Measurements from ENCODE around the gene SPEM2. TPM values are rescaled to one million over a fixed set of nuclear protein-coding genes. Genes with fewer than 3 reads are reported as not detected.

SPEM2 gene
- total RNA-seq, 1 donor from 2014 or later: 0.14 TPM

GRCh38 chr17:7393613-7394451 is 31.6 kb upstream of the SPEM2 start:
- peaks cover 23% of the 10 kb centered on the region for H3K79me2 ChIP-seq (ENCODE audit: insufficient read depth, low read length)
- peak overlapping the region; percentile 81 for H3K27ac ChIP-seq (ENCODE audit: low read depth, low read length)
- H3K36me3 Mint-ChIP-seq (ENCODE audit: low read depth, unreplicated experiment): peaks cover 14% of the 10 kb centered on the region
- H3K4me1 ChIP-seq (ENCODE audit: insufficient read depth, low read length): peaks cover 13% of the 10 kb centered on the region
- H3K4me1 Mint-ChIP-seq (ENCODE audit: low read depth, unreplicated experiment): peaks cover 5% of the 10 kb centered on the region
- H3K9me3 ChIP-seq (ENCODE audit: insufficient read depth, low read depth, low read length): no peaks in the 10 kb centered on the region
- H3K4me3 Mint-ChIP-seq (ENCODE audit: unreplicated experiment): peak overlapping the region; percentile 92
- TF ChIP-seq, protein P1, sequence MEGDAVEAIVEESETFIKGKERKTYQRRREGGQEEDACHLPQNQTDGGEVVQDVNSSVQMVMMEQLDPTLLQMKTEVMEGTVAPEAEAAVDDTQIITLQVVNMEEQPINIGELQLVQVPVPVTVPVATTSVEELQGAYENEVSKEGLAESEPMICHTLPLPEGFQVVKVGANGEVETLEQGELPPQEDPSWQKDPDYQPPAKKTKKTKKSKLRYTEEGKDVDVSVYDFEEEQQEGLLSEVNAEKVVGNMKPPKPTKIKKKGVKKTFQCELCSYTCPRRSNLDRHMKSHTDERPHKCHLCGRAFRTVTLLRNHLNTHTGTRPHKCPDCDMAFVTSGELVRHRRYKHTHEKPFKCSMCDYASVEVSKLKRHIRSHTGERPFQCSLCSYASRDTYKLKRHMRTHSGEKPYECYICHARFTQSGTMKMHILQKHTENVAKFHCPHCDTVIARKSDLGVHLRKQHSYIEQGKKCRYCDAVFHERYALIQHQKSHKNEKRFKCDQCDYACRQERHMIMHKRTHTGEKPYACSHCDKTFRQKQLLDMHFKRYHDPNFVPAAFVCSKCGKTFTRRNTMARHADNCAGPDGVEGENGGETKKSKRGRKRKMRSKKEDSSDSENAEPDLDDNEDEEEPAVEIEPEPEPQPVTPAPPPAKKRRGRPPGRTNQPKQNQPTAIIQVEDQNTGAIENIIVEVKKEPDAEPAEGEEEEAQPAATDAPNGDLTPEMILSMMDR (IDR thresholded peaks at IDR 0.05; ENCODE audit: insufficient read depth, low read depth, low read length): no peak
- TF ChIP-seq EZH2 (IDR thresholded peaks at IDR 0.05; ENCODE audit: insufficient read depth, low read length): no peak
- peaks cover 20% of the 10 kb centered on the region for H3K36me3 ChIP-seq (ENCODE audit: insufficient read depth, low read length)
- H3K27ac Mint-ChIP-seq (ENCODE audit: unreplicated experiment): peak overlapping the region; percentile 83
- H2AFZ ChIP-seq (ENCODE audit: low read depth, low read length): peak overlapping the region; percentile 71
- H3K27me3 ChIP-seq (ENCODE audit: insufficient read depth, low read length): no peaks in the 10 kb centered on the region
- H3K9ac ChIP-seq (ENCODE audit: low read length): peak overlapping the region; percentile 90
- DNase-seq (ENCODE audit: low read depth) (no peak), FAIRE-seq (no peak)
- H4K20me1 ChIP-seq (ENCODE audit: insufficient read depth, low read length): peaks cover 27% of the 10 kb centered on the region
- peak overlapping the region; percentile 86 for H3K4me3 ChIP-seq (ENCODE audit: insufficient read depth, low read depth, low read length)
- peak overlapping the region; percentile 99 for H3K4me2 ChIP-seq (ENCODE audit: low read length)
- H3K27me3 Mint-ChIP-seq (ENCODE audit: low read depth, unreplicated experiment): no peaks in the 10 kb centered on the region
- no peaks in the 10 kb centered on the region for H3K9me3 Mint-ChIP-seq (ENCODE audit: unreplicated experiment)

DNA sequence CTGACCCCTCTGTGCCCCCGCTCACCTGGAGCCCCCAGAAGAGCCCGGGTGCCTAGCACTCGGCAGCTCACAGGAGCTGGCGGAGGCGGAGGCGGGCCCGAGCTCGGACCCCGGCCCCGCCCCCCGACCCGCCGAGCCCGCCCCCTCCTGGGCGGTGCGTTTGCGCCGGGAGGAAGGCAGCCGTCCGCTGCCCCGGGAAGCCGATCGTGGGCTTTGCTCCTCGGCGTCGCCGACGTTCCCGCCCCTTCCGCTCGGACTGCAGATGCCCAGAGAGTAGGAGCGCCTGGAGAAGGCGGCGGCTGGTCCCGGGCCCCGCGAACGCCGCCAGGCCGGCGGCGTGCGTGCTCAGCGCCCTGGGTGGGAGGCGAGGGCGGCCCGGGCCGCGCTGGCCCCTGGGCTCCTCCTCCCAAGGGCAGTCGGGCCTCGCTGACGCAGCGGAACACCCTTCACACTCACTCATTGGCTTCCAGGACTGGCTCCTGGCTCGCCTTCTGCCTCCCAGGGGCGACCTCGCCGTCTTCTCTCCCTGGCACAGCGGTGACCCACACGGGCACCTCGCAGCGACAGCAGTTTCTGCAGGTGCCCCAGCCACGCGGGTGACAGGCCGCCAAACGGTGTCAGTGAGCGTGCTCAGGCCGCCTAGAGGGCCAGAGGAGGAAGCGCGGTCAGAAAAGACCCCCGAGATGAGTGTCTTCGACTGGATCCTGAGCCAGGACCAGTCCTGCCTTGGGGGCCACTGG is 30.8 kb upstream of the SPEM2 start, which contains the start of gene PLSCR3:
Gene PLSCR3 (minus strand): TSS at position 74 of the 740 bp plus-strand sequence. CDS start 415 bp downstream, outside the sequence.
- H3K9me3 Mint-ChIP-seq (ENCODE audit: unreplicated experiment): no peaks in the 10 kb centered on the region
- H3K27ac Mint-ChIP-seq (ENCODE audit: unreplicated experiment): peak within 1 kb of the TSS; percentile 86
- DNase-seq (ENCODE audit: low read depth) (peak; percentile 70), FAIRE-seq (no peak)
- Histone ChIP-seq H4K20me1 (ENCODE audit: insufficient read depth, low read length) (peaks cover 26% of the 10 kb centered on the region), H3K9me3 (ENCODE audit: insufficient read depth, low read depth, low read length) (no peaks in the 10 kb centered on the region), H3K9ac (ENCODE audit: low read length) (peak within 1 kb of the TSS; percentile 90), H3K79me2 (ENCODE audit: insufficient read depth, low read length) (peaks cover 23% of the 10 kb centered on the region), H3K27me3 (ENCODE audit: insufficient read depth, low read length) (no peaks in the 10 kb centered on the region), H3K4me3 (ENCODE audit: insufficient read depth, low read depth, low read length) (peak within 1 kb of the TSS; percentile 86), H3K36me3 (ENCODE audit: insufficient read depth, low read length) (peaks cover 17% of the 10 kb centered on the region), H3K4me1 (ENCODE audit: insufficient read depth, low read length) (peaks cover 13% of the 10 kb centered on the region), H3K27ac (ENCODE audit: low read depth, low read length) (peak within 1 kb of the TSS; percentile 81), H3K4me2 (ENCODE audit: low read length) (peak within 1 kb of the TSS; percentile 99), H2AFZ (ENCODE audit: low read depth, low read length) (peak within 1 kb of the TSS; percentile 90)
- H3K4me3 Mint-ChIP-seq (ENCODE audit: unreplicated experiment): peak within 1 kb of the TSS; percentile 92
- peaks cover 16% of the 10 kb centered on the region for H3K36me3 Mint-ChIP-seq (ENCODE audit: low read depth, unreplicated experiment)
- no peaks in the 10 kb centered on the region for H3K27me3 Mint-ChIP-seq (ENCODE audit: low read depth, unreplicated experiment)
- no peak for TF ChIP-seq EZH2 (IDR thresholded peaks at IDR 0.05; ENCODE audit: insufficient read depth, low read length)
- TF ChIP-seq, protein P1 (IDR thresholded peaks at IDR 0.05; ENCODE audit: insufficient read depth, low read depth, low read length): peak; percentile 21
- peaks cover 5% of the 10 kb centered on the region for H3K4me1 Mint-ChIP-seq (ENCODE audit: low read depth, unreplicated experiment)

All from astrocyte (in vitro differentiated cells and primary cell).